ENCODE data around the gene PCDH19. TPM values are rescaled to one million over a fixed set of nuclear protein-coding genes. Genes with fewer than 3 reads are reported as not detected.

The PCDH19 gene
- total and polyA plus RNA-seq, 2 experiments from 2014 or later: 1.8 to 3.6 TPM

DNA sequence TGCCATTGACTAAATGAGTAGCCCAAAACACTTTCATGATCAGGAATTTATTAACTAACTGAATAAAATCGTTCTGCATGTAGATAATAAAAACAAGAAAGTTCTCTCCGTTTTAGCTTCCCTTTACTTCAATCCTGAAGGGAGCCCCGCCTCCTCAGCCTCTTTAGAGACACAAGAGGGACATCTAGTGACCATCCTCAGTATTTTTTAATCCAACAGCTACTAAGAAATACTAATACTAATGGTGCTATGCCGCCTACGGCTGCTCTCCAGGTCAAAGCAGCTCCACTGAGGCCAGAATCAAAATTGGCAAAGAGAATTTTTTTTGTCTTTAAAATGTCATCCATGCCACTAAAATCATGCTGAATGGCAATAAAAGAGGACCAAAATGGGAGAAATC is 3.2 kb upstream of the PCDH19 start:
- Histone ChIP-seq H4K20me1 (ENCODE audit: insufficient read depth, poor library complexity, severe bottlenecking) (no peaks in the 10 kb centered on the region), H3K4me2 (peak overlapping the region; percentile 65), H3K36me3 (replicated peaks; ENCODE audit: insufficient read depth, low read depth) (no peaks in the 10 kb centered on the region), H3K79me2 (no peaks in the 10 kb centered on the region), H3K4me3 (no peak overlapping the region), H2AFZ (no peak overlapping the region), H3K4me1 (ENCODE audit: insufficient read depth) (no peaks in the 10 kb centered on the region), H3K9me2 (replicated peaks; ENCODE audit: insufficient read depth) (no peaks in the 10 kb centered on the region), H3K27me3 (peaks cover 10% of the 10 kb centered on the region), H3K9me3 (ENCODE audit: low read depth) (no peaks in the 10 kb centered on the region), H3K27ac (no peak overlapping the region)
- TF ChIP-seq EZH2phosphoT487 (IDR thresholded peaks at IDR 0.05; ENCODE audit: low read depth, severe bottlenecking, unreplicated experiment) (no peak), EZH2 (IDR thresholded peaks at IDR 0.05; ENCODE audit: borderline replicate concordance) (no peak)
- TF ChIP-seq, protein P1, sequence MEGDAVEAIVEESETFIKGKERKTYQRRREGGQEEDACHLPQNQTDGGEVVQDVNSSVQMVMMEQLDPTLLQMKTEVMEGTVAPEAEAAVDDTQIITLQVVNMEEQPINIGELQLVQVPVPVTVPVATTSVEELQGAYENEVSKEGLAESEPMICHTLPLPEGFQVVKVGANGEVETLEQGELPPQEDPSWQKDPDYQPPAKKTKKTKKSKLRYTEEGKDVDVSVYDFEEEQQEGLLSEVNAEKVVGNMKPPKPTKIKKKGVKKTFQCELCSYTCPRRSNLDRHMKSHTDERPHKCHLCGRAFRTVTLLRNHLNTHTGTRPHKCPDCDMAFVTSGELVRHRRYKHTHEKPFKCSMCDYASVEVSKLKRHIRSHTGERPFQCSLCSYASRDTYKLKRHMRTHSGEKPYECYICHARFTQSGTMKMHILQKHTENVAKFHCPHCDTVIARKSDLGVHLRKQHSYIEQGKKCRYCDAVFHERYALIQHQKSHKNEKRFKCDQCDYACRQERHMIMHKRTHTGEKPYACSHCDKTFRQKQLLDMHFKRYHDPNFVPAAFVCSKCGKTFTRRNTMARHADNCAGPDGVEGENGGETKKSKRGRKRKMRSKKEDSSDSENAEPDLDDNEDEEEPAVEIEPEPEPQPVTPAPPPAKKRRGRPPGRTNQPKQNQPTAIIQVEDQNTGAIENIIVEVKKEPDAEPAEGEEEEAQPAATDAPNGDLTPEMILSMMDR (IDR thresholded peaks at IDR 0.05; ENCODE audit: poor library complexity): peak; percentile 56
- 20% methylated on average over 5 of the region's 5 CpGs for WGBS (ENCODE audit: low lambda C conversion rate, missing lambda C conversion rate)
- DNase-seq (ENCODE audit: low spot score): peak; percentile 78

DNA sequence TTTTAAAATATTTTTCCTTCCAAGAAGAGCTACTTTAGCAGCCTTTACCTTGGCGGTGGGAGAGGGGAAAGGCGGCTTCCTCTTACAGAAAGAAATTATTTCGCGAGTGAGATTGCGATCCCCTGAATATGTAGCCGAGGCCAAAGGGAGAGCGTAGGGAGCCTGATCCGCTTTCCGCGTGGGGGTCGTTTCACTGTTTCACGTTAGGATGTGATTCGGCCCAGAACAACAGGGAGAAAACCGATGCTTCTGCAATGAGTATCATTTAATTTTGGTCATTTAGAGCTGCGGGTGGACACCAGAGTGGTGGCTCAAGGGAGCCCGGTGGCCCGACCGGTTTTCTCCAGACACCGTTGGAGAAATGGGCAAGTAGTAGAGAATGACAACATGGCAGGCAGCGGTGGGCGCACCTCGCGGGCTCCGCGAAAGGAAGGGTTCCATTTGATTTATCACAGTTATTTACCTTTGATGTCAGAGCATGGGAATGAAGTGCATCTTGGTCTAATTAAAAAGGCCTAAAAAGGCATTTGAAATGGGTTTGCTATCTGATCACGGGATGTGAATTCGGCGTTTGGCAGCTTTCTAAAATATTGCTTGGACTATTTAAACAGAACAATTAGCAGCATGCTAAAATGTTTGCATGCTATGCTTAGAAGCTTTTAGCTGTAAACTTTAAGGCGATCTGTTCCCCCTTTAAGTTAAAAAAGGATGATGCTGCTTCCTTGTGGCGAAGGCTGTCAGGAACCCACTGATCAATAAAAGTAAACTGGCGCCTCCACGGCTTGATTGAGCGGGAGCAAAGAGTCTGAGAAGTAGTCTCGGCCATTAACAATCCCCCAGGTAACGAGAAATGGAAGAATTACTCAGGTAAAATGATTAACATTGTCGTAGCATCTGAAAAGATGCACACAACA is 2.0 kb upstream of the PCDH19 start:
- Histone ChIP-seq H3K9me3 (ENCODE audit: low read depth) (no peaks in the 10 kb centered on the region), H3K27ac (no peak overlapping the region), H4K20me1 (ENCODE audit: insufficient read depth, poor library complexity, severe bottlenecking) (no peaks in the 10 kb centered on the region), H3K4me3 (peak overlapping the region; percentile 26), H3K79me2 (no peaks in the 10 kb centered on the region), H3K4me2 (peak overlapping the region; percentile 87), H3K4me1 (ENCODE audit: insufficient read depth) (no peaks in the 10 kb centered on the region), H2AFZ (peak overlapping the region; percentile 35), H3K36me3 (replicated peaks; ENCODE audit: insufficient read depth, low read depth) (no peaks in the 10 kb centered on the region), H3K27me3 (peaks cover 10% of the 10 kb centered on the region), H3K9me2 (replicated peaks; ENCODE audit: insufficient read depth) (no peaks in the 10 kb centered on the region)
- whole genome bisulfite sequencing (ENCODE audit: low lambda C conversion rate, missing lambda C conversion rate): 45% methylated on average over 36 of the region's 36 CpGs
- DNase-seq (ENCODE audit: low spot score): no peak
- no peak for TF ChIP-seq EZH2phosphoT487 (IDR thresholded peaks at IDR 0.05; ENCODE audit: low read depth, severe bottlenecking, unreplicated experiment)
- TF ChIP-seq, protein P1 (IDR thresholded peaks at IDR 0.05; ENCODE audit: poor library complexity): peak; percentile 20

DNA sequence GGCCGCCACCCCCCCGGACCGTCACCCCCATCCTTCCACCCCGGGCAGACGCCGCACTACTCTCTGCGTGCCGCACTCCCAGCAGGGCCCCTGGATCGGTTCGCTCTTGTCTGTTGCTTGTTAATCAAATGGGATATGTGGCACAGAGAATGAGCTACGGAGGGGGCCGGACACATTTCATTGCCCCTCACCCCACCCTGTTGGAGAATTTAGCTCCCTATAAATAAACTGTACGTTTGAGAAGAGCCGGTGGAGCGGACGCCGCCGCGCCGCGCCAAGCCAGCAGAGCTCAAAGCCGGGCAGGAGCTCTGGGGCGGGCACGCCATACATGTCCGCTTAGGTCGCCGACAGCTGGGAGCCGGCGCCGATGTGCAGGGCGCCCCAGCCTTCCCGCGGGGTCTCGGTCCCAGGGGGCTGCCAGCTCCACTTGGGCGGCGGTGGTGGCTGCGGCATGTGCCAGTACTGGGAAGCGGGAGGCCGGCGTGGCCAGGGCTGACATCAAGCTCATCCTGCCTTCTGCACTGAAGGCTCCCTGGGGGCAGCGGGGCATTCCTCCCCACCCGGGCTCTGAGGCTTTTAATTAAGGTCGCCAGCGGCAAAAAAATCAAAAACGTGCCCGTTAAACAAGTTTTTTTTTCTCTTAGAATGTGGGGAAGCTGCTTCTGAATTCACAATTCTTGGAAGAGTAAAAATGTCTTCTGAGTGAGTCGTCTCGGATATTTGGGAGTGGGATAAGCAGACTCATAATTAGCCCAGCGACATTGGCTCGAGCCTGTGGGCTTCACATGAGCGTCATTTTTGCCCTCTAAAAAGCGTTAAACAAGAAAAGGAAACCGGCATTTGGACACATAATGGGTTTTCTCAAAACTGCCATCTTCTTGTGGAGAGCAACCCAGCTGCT is 1.1 kb upstream of the PCDH19 start:
- TF ChIP-seq, protein P1 (IDR thresholded peaks at IDR 0.05; ENCODE audit: poor library complexity): no peak
- TF ChIP-seq EZH2phosphoT487 (IDR thresholded peaks at IDR 0.05; ENCODE audit: low read depth, severe bottlenecking, unreplicated experiment): no peak
- no peak for TF ChIP-seq EZH2 (IDR thresholded peaks at IDR 0.05; ENCODE audit: borderline replicate concordance)
- Histone ChIP-seq H4K20me1 (ENCODE audit: insufficient read depth, poor library complexity, severe bottlenecking) (no peaks in the 10 kb centered on the region), H2AFZ (peak overlapping the region; percentile 35), H3K27ac (no peak overlapping the region), H3K9me2 (replicated peaks; ENCODE audit: insufficient read depth) (no peaks in the 10 kb centered on the region), H3K4me3 (peak overlapping the region; percentile 26), H3K4me2 (peak overlapping the region; percentile 87), H3K36me3 (replicated peaks; ENCODE audit: insufficient read depth, low read depth) (no peaks in the 10 kb centered on the region), H3K9me3 (ENCODE audit: low read depth) (no peaks in the 10 kb centered on the region), H3K4me1 (ENCODE audit: insufficient read depth) (no peaks in the 10 kb centered on the region), H3K79me2 (no peaks in the 10 kb centered on the region), H3K27me3 (peaks cover 10% of the 10 kb centered on the region)
- peak; percentile 21 for DNase-seq (ENCODE audit: low spot score)
- 49% methylated on average over 47 of the region's 53 CpGs for WGBS (ENCODE audit: low lambda C conversion rate, missing lambda C conversion rate)
